Keratinocyte (primary cell): Measurements from ENCODE around the gene RC3H2.

Experiments
- EZH2 ChIP-seq: IDR thresholded peaks from one replicate; pipeline ENCODE4 v1.6.1; 2012; ENCODE audit warnings: inconsistent platforms, mild to moderate bottlenecking, low read length, moderate library complexity
- TF ChIP-seq, protein P1 (sequence below), 3 experiments: IDR thresholded peaks in 1 of 3; conservative IDR thresholded peaks in 1 of 3; optimal IDR thresholded peaks in 1 of 3; 2 replicates in 2 of 3; 3 replicates in 1 of 3; pipeline versions ENCODE3 to v1.5.1; 2011; ENCODE audit warnings: low read length in 3 of 3, mild to moderate bottlenecking in 3 of 3, moderate library complexity in 2 of 3, control low read depth in 1 of 3, inconsistent platforms in 1 of 3; ENCODE audit not compliant: insufficient read depth in 2 of 3; ENCODE audit errors: extremely low read depth in 1 of 3

GRCh38 chr9:122863407-122863806, 41.8 kb downstream of the RC3H2 start:
- TF ChIP-seq, protein P1, sequence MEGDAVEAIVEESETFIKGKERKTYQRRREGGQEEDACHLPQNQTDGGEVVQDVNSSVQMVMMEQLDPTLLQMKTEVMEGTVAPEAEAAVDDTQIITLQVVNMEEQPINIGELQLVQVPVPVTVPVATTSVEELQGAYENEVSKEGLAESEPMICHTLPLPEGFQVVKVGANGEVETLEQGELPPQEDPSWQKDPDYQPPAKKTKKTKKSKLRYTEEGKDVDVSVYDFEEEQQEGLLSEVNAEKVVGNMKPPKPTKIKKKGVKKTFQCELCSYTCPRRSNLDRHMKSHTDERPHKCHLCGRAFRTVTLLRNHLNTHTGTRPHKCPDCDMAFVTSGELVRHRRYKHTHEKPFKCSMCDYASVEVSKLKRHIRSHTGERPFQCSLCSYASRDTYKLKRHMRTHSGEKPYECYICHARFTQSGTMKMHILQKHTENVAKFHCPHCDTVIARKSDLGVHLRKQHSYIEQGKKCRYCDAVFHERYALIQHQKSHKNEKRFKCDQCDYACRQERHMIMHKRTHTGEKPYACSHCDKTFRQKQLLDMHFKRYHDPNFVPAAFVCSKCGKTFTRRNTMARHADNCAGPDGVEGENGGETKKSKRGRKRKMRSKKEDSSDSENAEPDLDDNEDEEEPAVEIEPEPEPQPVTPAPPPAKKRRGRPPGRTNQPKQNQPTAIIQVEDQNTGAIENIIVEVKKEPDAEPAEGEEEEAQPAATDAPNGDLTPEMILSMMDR (optimal IDR thresholded peaks at IDR 0.05 in 1 of 3, IDR thresholded peaks at IDR 0.05 in 1 of 3, conservative IDR thresholded peaks at IDR 0.05 in 1 of 3; ENCODE audit: extremely low read depth in 1 of 3, insufficient read depth in 2 of 3, low read length in 3 of 3), result no peak
- TF ChIP-seq EZH2, result no peak
